ENCODE results near the gene OPCML.

The OPCML gene

GRCh38 chr11:132714859-132715440 lies 817.4 kb downstream of the OPCML start:
- Histone ChIP-seq H2BK5ac (ENCODE audit: low read length) (no peak overlapping the region), H4K8ac (ENCODE audit: low read depth, low read length) (no peak overlapping the region), H3K18ac (ENCODE audit: low read length) (no peak overlapping the region), H2BK120ac (ENCODE audit: low read depth, low read length) (no peak overlapping the region), H3K27me3 (ENCODE audit: control insufficient read depth in 3 of 3, insufficient read depth in 3 of 3, low read depth in 1 of 3, low read length in 3 of 3) (no peaks in the 10 kb centered on the region), H3K79me1 (ENCODE audit: low read depth, low read length) (no peaks in the 10 kb centered on the region), H2AK5ac (ENCODE audit: low read depth, low read length) (no peak overlapping the region), H2BK12ac (ENCODE audit: low read length) (no peak overlapping the region), H3K4me1 (ENCODE audit: control insufficient read depth in 2 of 2, insufficient read depth in 1 of 2, low read depth in 1 of 2, low read length in 2 of 2) (peaks cover 5 to 9% of the 10 kb centered on the region in 2 donors), H3K4me2 (ENCODE audit: insufficient read depth, low read length, poor library complexity, severe bottlenecking) (no peak overlapping the region), H3K9ac (ENCODE audit: low read depth, low read length, poor library complexity) (no peak overlapping the region), H3K4ac (ENCODE audit: low read length) (no peak overlapping the region), H3K36me3 (replicated peaks in 1 of 2; ENCODE audit: control insufficient read depth in 2 of 2, insufficient read depth in 2 of 2, low read length in 2 of 2) (no peaks in the 10 kb centered on the region), H3K27ac (replicated peaks; ENCODE audit: low read length) (no peak overlapping the region), H2BK15ac (ENCODE audit: low read length) (no peak overlapping the region), H4K91ac (ENCODE audit: low read depth, low read length, poor library complexity) (no peak overlapping the region), H3K14ac (ENCODE audit: low read length) (no peak overlapping the region), H3K9me3 (replicated peaks in 1 of 2; ENCODE audit: control insufficient read depth in 2 of 2, insufficient read depth in 1 of 2, low read depth in 1 of 2, low read length in 2 of 2) (no peaks in the 10 kb centered on the region), H3K23ac (ENCODE audit: low read depth, low read length, poor library complexity) (no peak overlapping the region), H2AFZ (ENCODE audit: low read length) (no peak overlapping the region), H3K4me3 (ENCODE audit: low read length in 2 of 2) (peak overlapping the region in 1 of 2 donors; percentile 40)
- no CpG with 5 or more reads among the region's 4 CpGs for WGBS, 2 donors (ENCODE audit: extremely low coverage in 2 of 2, insufficient read length in 2 of 2, insufficient replicate concordance in 1 of 2)
- DNase-seq (ENCODE audit: low spot score) = no peak

GRCh38 chr11:132712466-132712865 lies 819.8 kb downstream of the OPCML start:
- no peak overlapping the region for H3K4ac ChIP-seq (ENCODE audit: low read length)
- H3K4me1 ChIP-seq (ENCODE audit: control insufficient read depth in 2 of 2, insufficient read depth in 1 of 2, low read depth in 1 of 2, low read length in 2 of 2) = no peaks in the 10 kb centered on the region
- no peak overlapping the region for H3K18ac ChIP-seq (ENCODE audit: low read length)
- DNase-seq (ENCODE audit: low spot score) = no peak
- H3K9ac ChIP-seq (ENCODE audit: low read depth, low read length, poor library complexity) = no peak overlapping the region
- no CpG with 5 or more reads among the region's 15 CpGs for WGBS, 2 donors (ENCODE audit: extremely low coverage in 2 of 2, insufficient read length in 2 of 2, insufficient replicate concordance in 1 of 2)
- H3K79me1 ChIP-seq (ENCODE audit: low read depth, low read length) = no peaks in the 10 kb centered on the region
- H2BK5ac ChIP-seq (ENCODE audit: low read length) = no peak overlapping the region
- H2BK15ac ChIP-seq (ENCODE audit: low read length) = no peak overlapping the region
- peak overlapping the region; percentile 5 for H2AFZ ChIP-seq (ENCODE audit: low read length)
- H3K36me3 ChIP-seq (replicated peaks in 1 of 2; ENCODE audit: control insufficient read depth in 2 of 2, insufficient read depth in 2 of 2, low read length in 2 of 2) = no peaks in the 10 kb centered on the region
- H3K9me3 ChIP-seq (replicated peaks in 1 of 2; ENCODE audit: control insufficient read depth in 2 of 2, insufficient read depth in 1 of 2, low read depth in 1 of 2, low read length in 2 of 2) = no peaks in the 10 kb centered on the region
- H3K27ac ChIP-seq (replicated peaks; ENCODE audit: low read length) = no peak overlapping the region
- no peak overlapping the region for H3K4me3 ChIP-seq (ENCODE audit: low read length in 2 of 2)
- H3K14ac ChIP-seq (ENCODE audit: low read length) = no peak overlapping the region
- no peak overlapping the region for H3K4me2 ChIP-seq (ENCODE audit: insufficient read depth, low read length, poor library complexity, severe bottlenecking)
- H4K91ac ChIP-seq (ENCODE audit: low read depth, low read length, poor library complexity) = no peak overlapping the region
- H2BK120ac ChIP-seq (ENCODE audit: low read depth, low read length) = no peak overlapping the region
- no peaks in the 10 kb centered on the region for H3K27me3 ChIP-seq (ENCODE audit: control insufficient read depth in 3 of 3, insufficient read depth in 3 of 3, low read depth in 1 of 3, low read length in 3 of 3)
- no peak overlapping the region for H2AK5ac ChIP-seq (ENCODE audit: low read depth, low read length)
- H4K8ac ChIP-seq (ENCODE audit: low read depth, low read length) = no peak overlapping the region
- no peak overlapping the region for H2BK12ac ChIP-seq (ENCODE audit: low read length)
- no peak overlapping the region for H3K23ac ChIP-seq (ENCODE audit: low read depth, low read length, poor library complexity)

- Histone ChIP-seq H3K23ac (ENCODE audit: low read depth, low read length, poor library complexity) (no peak overlapping the region), H4K8ac (ENCODE audit: low read depth, low read length) (no peak overlapping the region), H2BK12ac (ENCODE audit: low read length) (no peak overlapping the region), H4K91ac (ENCODE audit: low read depth, low read length, poor library complexity) (no peak overlapping the region), H3K4me2 (ENCODE audit: insufficient read depth, low read length, poor library complexity, severe bottlenecking) (no peak overlapping the region), H3K79me1 (ENCODE audit: low read depth, low read length) (no peaks in the 10 kb centered on the region), H3K4me3 (ENCODE audit: low read length in 2 of 2) (no peak overlapping the region), H2BK15ac (ENCODE audit: low read length) (no peak overlapping the region), H3K9ac (ENCODE audit: low read depth, low read length, poor library complexity) (no peak overlapping the region), H2BK5ac (ENCODE audit: low read length) (no peak overlapping the region), H2AFZ (ENCODE audit: low read length) (no peak overlapping the region), H3K27ac (replicated peaks; ENCODE audit: low read length) (no peak overlapping the region), H3K4me1 (ENCODE audit: control insufficient read depth in 2 of 2, insufficient read depth in 1 of 2, low read depth in 1 of 2, low read length in 2 of 2) (no peaks in the 10 kb centered on the region), H2AK5ac (ENCODE audit: low read depth, low read length) (no peak overlapping the region), H2BK120ac (ENCODE audit: low read depth, low read length) (no peak overlapping the region), H3K36me3 (replicated peaks in 1 of 2; ENCODE audit: control insufficient read depth in 2 of 2, insufficient read depth in 2 of 2, low read length in 2 of 2) (no peaks in the 10 kb centered on the region), H3K27me3 (ENCODE audit: control insufficient read depth in 3 of 3, insufficient read depth in 3 of 3, low read depth in 1 of 3, low read length in 3 of 3) (peaks cover 0 to 2% (median 0%) of the 10 kb centered on the region in 3 experiments), H3K4ac (ENCODE audit: low read length) (no peak overlapping the region), H3K14ac (ENCODE audit: low read length) (no peak overlapping the region), H3K9me3 (replicated peaks in 1 of 2; ENCODE audit: control insufficient read depth in 2 of 2, insufficient read depth in 1 of 2, low read depth in 1 of 2, low read length in 2 of 2) (peaks cover 0 to 5% of the 10 kb centered on the region in 2 donors), H3K18ac (ENCODE audit: low read length) (no peak overlapping the region)
- no peak for DNase-seq (ENCODE audit: low spot score)
- WGBS, 2 donors (ENCODE audit: extremely low coverage in 2 of 2, insufficient read length in 2 of 2, insufficient replicate concordance in 1 of 2) = no CpG with 5 or more reads among the region's 5 CpGs
Measured at GRCh38 chr11:132704781-132705375, 827.4 kb downstream of the OPCML start.

GRCh38 chr11:132692891-132693290 lies 839.4 kb downstream of the OPCML start:
- no peak overlapping the region for H2BK15ac ChIP-seq (ENCODE audit: low read length)
- no peak overlapping the region for H3K14ac ChIP-seq (ENCODE audit: low read length)
- H3K4ac ChIP-seq (ENCODE audit: low read length) = no peak overlapping the region
- H3K36me3 ChIP-seq (replicated peaks in 1 of 2; ENCODE audit: control insufficient read depth in 2 of 2, insufficient read depth in 2 of 2, low read length in 2 of 2) = no peaks in the 10 kb centered on the region
- H2BK120ac ChIP-seq (ENCODE audit: low read depth, low read length) = no peak overlapping the region
- H2BK12ac ChIP-seq (ENCODE audit: low read length) = no peak overlapping the region
- H3K4me1 ChIP-seq (ENCODE audit: control insufficient read depth in 2 of 2, insufficient read depth in 1 of 2, low read depth in 1 of 2, low read length in 2 of 2) = no peaks in the 10 kb centered on the region
- H2BK5ac ChIP-seq (ENCODE audit: low read length) = no peak overlapping the region
- no peak overlapping the region for H3K23ac ChIP-seq (ENCODE audit: low read depth, low read length, poor library complexity)
- H2AFZ ChIP-seq (ENCODE audit: low read length) = no peak overlapping the region
- H3K27ac ChIP-seq (replicated peaks; ENCODE audit: low read length) = no peak overlapping the region
- no peak overlapping the region for H2AK5ac ChIP-seq (ENCODE audit: low read depth, low read length)
- H3K9me3 ChIP-seq (replicated peaks in 1 of 2; ENCODE audit: control insufficient read depth in 2 of 2, insufficient read depth in 1 of 2, low read depth in 1 of 2, low read length in 2 of 2) = no peaks in the 10 kb centered on the region
- no peak overlapping the region for H3K4me3 ChIP-seq (ENCODE audit: low read length in 2 of 2)
- H3K79me1 ChIP-seq (ENCODE audit: low read depth, low read length) = no peaks in the 10 kb centered on the region
- DNase-seq (ENCODE audit: low spot score) = no peak
- no peak overlapping the region for H3K4me2 ChIP-seq (ENCODE audit: insufficient read depth, low read length, poor library complexity, severe bottlenecking)
- no CpG with 5 or more reads among the region's 1 CpG for WGBS, 2 donors (ENCODE audit: extremely low coverage in 2 of 2, insufficient read length in 2 of 2, insufficient replicate concordance in 1 of 2)
- no peak overlapping the region for H4K8ac ChIP-seq (ENCODE audit: low read depth, low read length)
- H3K18ac ChIP-seq (ENCODE audit: low read length) = no peak overlapping the region
- H3K9ac ChIP-seq (ENCODE audit: low read depth, low read length, poor library complexity) = no peak overlapping the region
- no peaks in the 10 kb centered on the region for H3K27me3 ChIP-seq (ENCODE audit: control insufficient read depth in 3 of 3, insufficient read depth in 3 of 3, low read depth in 1 of 3, low read length in 3 of 3)
- H4K91ac ChIP-seq (ENCODE audit: low read depth, low read length, poor library complexity) = no peak overlapping the region
